Aorta (tissue), 5 donors: ENCODE measurements around the gene CBLB. TPM values are rescaled to one million over a fixed set of nuclear protein-coding genes. Genes with fewer than 3 reads are reported as not detected.
A peak's percentile ranks its signal among the peaks of the same experiment; 100 is the strongest.

Source experiments
- ATAC-seq: fragments of 200-7000 bp; cut with Tn5 transposase; one replicate; pipeline ENCODE4 v1.9.1; 2022; ENCODE audit warnings: moderate library complexity; ENCODE audit not compliant: low FRiP score
- DNase-seq, 2 donors: peaks; one replicate each; pipeline ENCODE4 v3.0.0-alpha.2; 2020
- H3K27ac ChIP-seq, 2 donors: one replicate each; pipeline ENCODE4 v1.5.1; 2013; ENCODE audit warnings: low read length in 2 of 2, mild to moderate bottlenecking in 2 of 2, moderate library complexity in 2 of 2, control low read depth in 1 of 2, inconsistent platforms in 1 of 2, low read depth in 1 of 2
- H3K27me3 ChIP-seq, 2 donors: one replicate each; pipeline ENCODE4 v1.6.1; 2013; ENCODE audit warnings: control low read depth in 1 of 2, low read length in 1 of 2, mild to moderate bottlenecking in 1 of 2, moderate library complexity in 1 of 2; ENCODE audit not compliant: insufficient read depth in 2 of 2, control insufficient read depth in 1 of 2
- H3K36me3 ChIP-seq, 2 donors: one replicate each; pipeline ENCODE4 v1.6.1; 2013; ENCODE audit warnings: control low read depth in 1 of 2, low read length in 1 of 2, mild to moderate bottlenecking in 1 of 2; ENCODE audit not compliant: insufficient read depth in 2 of 2, control insufficient read depth in 1 of 2
- H3K4me1 ChIP-seq, 2 donors: one replicate each; pipeline ENCODE4 v1.6.1; 2013; ENCODE audit warnings: low read length in 2 of 2, control low read depth in 1 of 2, mild to moderate bottlenecking in 1 of 2, moderate library complexity in 1 of 2; ENCODE audit not compliant: insufficient read depth in 2 of 2, control insufficient read depth in 1 of 2
- H3K4me3 ChIP-seq, 2 donors: one replicate each; pipeline ENCODE4 v1.5.1; 2013; ENCODE audit warnings: low read length in 2 of 2, control low read depth in 1 of 2, mild to moderate bottlenecking in 1 of 2
- H3K9me3 ChIP-seq: one replicate; pipeline ENCODE4 v1.6.1; 2013; ENCODE audit warnings: mild to moderate bottlenecking, low read length; ENCODE audit not compliant: control insufficient read depth
- WGBS, 2 donors: extraction: QIAGEN DNeasy Blood & Tissue Kit; methylation state at CpG; one replicate each; pipeline ENCODE4 v1.1.7; 2013; 5-methylcytosine and 5-hydroxymethylcytosine counted together
- intact Hi-C, 2 donors: fragments of 100-400 bp; cut with DNase I; formaldehyde crosslinking; loops; one replicate each; pipeline versions ENCODE4 v1.14.2 to v1.15.0; 2022
- polyA plus RNA-seq, 2 donors: library from polyadenylated mRNA; stranded (reverse); fragments of 200-250 nt; gene quantifications; one replicate each; pipeline ENCODE4 v1.2.3, GENCODE V29; 2013
- total RNA-seq, 2 donors: library from RNA; stranded (reverse); fragmentation: NEBNext Ultra II Directional; extraction: Animal tissue kit (Norgen Biotek cat#: 25700); gene quantifications; one replicate each; pipeline ENCODE4 v1.2.1, GENCODE V29; 2021
- donor health status: healthy with polysubstance abuse.
- donor health status: Bipolar disorder and iron deficiency.
- donor health status: DM: no; HTN: no; CAD: no.
- donor health status: DM: no; HTN: no; CAD: no.
- donor health status: DM: yes; HTN: yes; CAD: no.

Gene CBLB
- total and polyA plus RNA-seq, 4 donors: 3.3 to 126 (median 54.1) TPM

DNA sequence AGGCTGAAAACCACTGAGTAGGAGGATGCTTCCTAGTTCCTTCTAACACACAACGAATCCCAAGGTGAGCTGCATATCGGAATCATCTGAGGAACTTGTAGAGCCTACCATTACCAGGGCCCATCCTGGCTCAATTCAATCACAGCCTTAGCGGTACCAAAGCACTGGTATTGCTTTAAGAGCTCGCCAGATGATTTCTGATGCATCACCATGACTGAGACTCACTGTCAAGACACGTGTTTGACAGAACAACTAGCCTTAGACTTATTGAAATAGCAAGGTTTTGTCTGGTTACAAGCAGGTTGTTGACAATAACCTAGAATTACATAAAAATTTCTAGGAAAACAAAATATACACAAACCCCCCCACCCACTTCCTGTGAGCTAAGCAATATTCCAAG, 68.5 kb downstream of the CBLB start:
- DNase-seq (no peak), ATAC-seq (no peak)
- intact Hi-C loops: no loop called here
- WGBS, 2 donors: 66 to 68% methylated on average over 5 of the region's 5 CpGs
- H3K27me3 ChIP-seq: no peaks in the 10 kb centered on the region
- H3K4me3 ChIP-seq: no peak overlapping the region
- H3K36me3 ChIP-seq: no peaks in the 10 kb centered on the region
- no peak overlapping the region for H3K27ac ChIP-seq
- H3K9me3 ChIP-seq: no peaks in the 10 kb centered on the region
- H3K4me1 ChIP-seq: no peaks in the 10 kb centered on the region

- no peak for ATAC-seq
These were observed 69.5 kb downstream of the CBLB start for GRCh38 chr3:105799286-105799685.

GRCh38 chr3:105798381-105798934, 70.4 kb downstream of the CBLB start:
- Histone ChIP-seq H3K27me3 (no peaks in the 10 kb centered on the region), H3K4me3 (no peak overlapping the region), H3K4me1 (no peaks in the 10 kb centered on the region), H3K36me3 (no peaks in the 10 kb centered on the region), H3K9me3 (no peaks in the 10 kb centered on the region), H3K27ac (no peak overlapping the region)
- WGBS, 2 donors: 62 to 66% methylated on average over 1 of the region's 1 CpG
- ATAC-seq (no peak), DNase-seq (no peak)
- intact Hi-C loops: no loop called here

More at GRCh38 chr3:105799286-105799685, 69.5 kb downstream of the CBLB start:
- Histone ChIP-seq H3K4me3 (no peak overlapping the region), H3K27me3 (no peaks in the 10 kb centered on the region), H3K9me3 (no peaks in the 10 kb centered on the region), H3K27ac (no peak overlapping the region), H3K4me1 (no peaks in the 10 kb centered on the region), H3K36me3 (no peaks in the 10 kb centered on the region)
- no peak for DNase-seq
- WGBS, 2 donors: 89% methylated on average over 3 of the region's 3 CpGs
- intact Hi-C loops: no loop called here

DNA sequence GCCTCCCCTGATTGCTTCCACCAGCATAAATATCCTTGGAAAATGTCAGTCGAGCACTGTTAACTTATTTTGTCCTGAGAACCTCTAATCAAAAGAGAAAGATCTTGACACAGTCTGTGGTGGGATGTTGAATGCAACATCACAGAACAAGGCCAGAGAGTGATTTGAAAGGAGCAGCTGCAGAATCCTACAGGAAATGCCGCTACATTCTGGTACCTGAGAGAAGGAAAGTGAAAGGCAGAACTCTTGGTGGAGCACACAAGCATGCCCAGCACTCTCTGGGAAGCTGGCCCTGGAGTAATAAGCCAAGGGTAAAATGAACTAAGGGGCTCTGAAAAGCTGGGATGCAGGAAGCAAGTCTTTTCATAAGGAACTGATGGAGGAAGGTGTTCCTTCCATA, 75.8 kb downstream of the CBLB start:
- no peak for ATAC-seq
- peaks cover 0 to 6% of the 10 kb centered on the region in 2 donors for H3K4me1 ChIP-seq
- WGBS, 2 donors: 93 to 96% methylated on average over 2 of the region's 2 CpGs
- H3K9me3 ChIP-seq: no peaks in the 10 kb centered on the region
- H3K36me3 ChIP-seq: no peaks in the 10 kb centered on the region
- H3K4me3 ChIP-seq: no peak overlapping the region
- H3K27ac ChIP-seq: no peak overlapping the region
- intact Hi-C loops: no loop called here
- H3K27me3 ChIP-seq: no peaks in the 10 kb centered on the region
- no peak for DNase-seq

DNA sequence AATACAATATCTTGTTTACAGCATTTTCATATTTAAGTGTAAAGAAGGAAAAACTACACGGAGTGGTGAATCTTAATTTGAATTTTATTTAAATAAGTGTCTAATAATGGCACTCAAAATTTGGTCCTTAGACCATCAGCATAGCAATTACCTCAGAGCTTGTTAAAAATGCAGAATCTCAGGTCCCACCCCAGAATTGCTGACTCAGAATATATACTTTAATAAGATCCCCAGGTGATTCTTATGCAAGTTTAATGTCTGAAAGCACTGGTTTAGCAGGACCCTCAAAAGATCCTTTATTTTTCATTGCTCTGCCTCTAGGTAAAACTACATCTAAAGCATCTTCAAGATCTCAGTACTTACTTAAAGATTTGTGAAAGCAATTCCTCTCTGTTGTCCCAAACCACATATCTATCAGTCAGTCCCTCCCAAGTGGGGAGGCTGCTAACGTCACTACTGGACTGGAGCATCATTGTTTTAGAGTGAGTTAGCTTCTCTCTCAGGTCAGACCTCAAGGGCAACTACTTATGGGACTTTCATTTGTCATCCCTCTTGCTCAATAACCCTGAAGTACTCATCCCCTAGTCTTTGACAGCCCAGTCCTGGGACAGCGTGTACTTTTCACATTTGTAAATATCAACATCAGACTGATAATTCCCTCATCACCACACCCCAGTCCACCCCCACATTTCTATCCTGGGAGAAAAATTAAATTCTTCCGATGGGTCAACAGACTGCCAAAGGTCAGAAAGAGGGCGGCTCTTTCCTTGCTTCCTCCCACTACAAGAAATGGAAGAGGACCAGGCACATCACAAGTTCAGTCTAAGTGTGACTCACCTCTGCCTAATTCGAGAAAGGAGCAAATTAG, 76.7 kb downstream of the CBLB start:
- Histone ChIP-seq H3K4me1 (peaks cover 0 to 6% of the 10 kb centered on the region in 2 donors), H3K4me3 (no peak overlapping the region), H3K27me3 (no peaks in the 10 kb centered on the region), H3K9me3 (no peaks in the 10 kb centered on the region), H3K27ac (no peak overlapping the region), H3K36me3 (no peaks in the 10 kb centered on the region)
- peak; percentile 86 for ATAC-seq
- peak in 1 of 2 donors; percentile 63 for DNase-seq
- WGBS, 2 donors: 80 to 82% methylated on average over 6 of the region's 6 CpGs
- intact Hi-C loops: no loop called here

GRCh38 chr3:105791131-105791530, 77.7 kb downstream of the CBLB start:
- H3K4me1 ChIP-seq: peaks cover 0 to 6% of the 10 kb centered on the region in 2 donors
- ATAC-seq (no peak), DNase-seq (no peak)
- H3K36me3 ChIP-seq: no peaks in the 10 kb centered on the region
- WGBS, 2 donors: 59 to 63% methylated on average over 4 of the region's 4 CpGs
- intact Hi-C loops: no loop called here
- no peaks in the 10 kb centered on the region for H3K27me3 ChIP-seq
- H3K4me3 ChIP-seq: no peak overlapping the region
- no peaks in the 10 kb centered on the region for H3K9me3 ChIP-seq
- no peak overlapping the region for H3K27ac ChIP-seq

- 46 to 47% methylated on average over 2 of the region's 2 CpGs for WGBS, 2 donors
- ATAC-seq (no peak), DNase-seq (no peak)
- H3K27ac ChIP-seq: no peak overlapping the region
- intact Hi-C loops: no loop called here
- H3K27me3 ChIP-seq: no peaks in the 10 kb centered on the region
- H3K4me3 ChIP-seq: no peak overlapping the region
- H3K4me1 ChIP-seq: peaks cover 0 to 6% of the 10 kb centered on the region in 2 donors
- H3K9me3 ChIP-seq: no peaks in the 10 kb centered on the region
- no peaks in the 10 kb centered on the region for H3K36me3 ChIP-seq
These were observed 78.3 kb downstream of the CBLB start for GRCh38 chr3:105790534-105790933.

GRCh38 chr3:105788593-105788992, 80.2 kb downstream of the CBLB start:
- Histone ChIP-seq H3K36me3 (no peaks in the 10 kb centered on the region), H3K27ac (no peak overlapping the region), H3K4me1 (peaks cover 0 to 6% of the 10 kb centered on the region in 2 donors), H3K27me3 (no peaks in the 10 kb centered on the region), H3K9me3 (no peaks in the 10 kb centered on the region), H3K4me3 (no peak overlapping the region)
- intact Hi-C loops: no loop called here
- ATAC-seq (no peak), DNase-seq (no peak)
- WGBS, 2 donors: 95% methylated on average over 3 of the region's 3 CpGs

DNA sequence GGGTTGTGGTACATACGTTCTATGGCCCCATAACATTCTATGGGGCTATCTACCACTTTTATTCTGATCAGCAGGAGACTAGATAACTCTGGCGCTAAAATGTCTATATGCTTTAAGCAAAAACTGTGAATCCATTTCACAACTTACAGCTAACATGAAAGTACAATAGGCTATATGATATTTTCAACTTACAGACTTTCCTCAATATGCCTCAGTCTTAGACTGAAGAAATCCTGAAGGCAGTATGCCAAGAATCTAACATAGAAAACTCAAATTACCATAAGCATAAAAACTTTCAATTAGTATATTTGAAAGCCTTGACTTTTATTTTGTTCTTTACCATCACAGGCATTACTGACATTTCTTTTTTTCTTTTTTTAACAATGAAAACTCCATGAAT, 81.4 kb downstream of the CBLB start:
- ATAC-seq (no peak), DNase-seq (no peak)
- WGBS, 2 donors: 96 to 97% methylated on average over 2 of the region's 2 CpGs
- Histone ChIP-seq H3K36me3 (no peaks in the 10 kb centered on the region), H3K4me3 (no peak overlapping the region), H3K27ac (no peak overlapping the region), H3K27me3 (no peaks in the 10 kb centered on the region), H3K9me3 (no peaks in the 10 kb centered on the region), H3K4me1 (peaks cover 0 to 3% of the 10 kb centered on the region in 2 donors)
- intact Hi-C loops: no loop called here
